Eye (tissue), 1 donor: ENCODE measurements around the gene KIAA1614.

Experiments
- DNase-seq: peaks from one replicate; pipeline ENCODE4 v3.0.0-alpha.2; 2015

Gene KIAA1614

GRCh38 chr1:180907313-180908055 is 5.2 kb upstream of the KIAA1614 start:
- no peak for DNase-seq

- DNase-seq: no peak
Observed at GRCh38 chr1:180908074-180908765, 4.5 kb upstream of the KIAA1614 start.

GRCh38 chr1:180909005-180909414 is 3.7 kb upstream of the KIAA1614 start:
- no peak for DNase-seq

- no peak for DNase-seq
Observed at GRCh38 chr1:180909462-180909976, 3.2 kb upstream of the KIAA1614 start.

- peak; percentile 80 for DNase-seq
Observed at GRCh38 chr1:180911640-180912191, 981 bp upstream of the KIAA1614 start.

- DNase-seq: peak; percentile 81
Observed at GRCh38 chr1:180912211-180912800, 391 bp upstream of the KIAA1614 start.

GRCh38 chr1:180915426-180915965 is 2.8 kb downstream of the KIAA1614 start:
- DNase-seq: no peak

- no peak for DNase-seq
Observed at GRCh38 chr1:180916012-180916770, 3.5 kb downstream of the KIAA1614 start.

- no peak for DNase-seq
Observed at GRCh38 chr1:180916771-180917170, 4.1 kb downstream of the KIAA1614 start.

GRCh38 chr1:180917306-180918065 is 4.8 kb downstream of the KIAA1614 start:
- DNase-seq: no peak

- DNase-seq: no peak
Observed at GRCh38 chr1:180918519-180918918, 5.8 kb downstream of the KIAA1614 start.

- DNase-seq: no peak
Observed at GRCh38 chr1:180919183-180919700, 6.5 kb downstream of the KIAA1614 start.

GRCh38 chr1:180920193-180920592 is 7.5 kb downstream of the KIAA1614 start:
- no peak for DNase-seq

GRCh38 chr1:180920702-180921101 is 8.0 kb downstream of the KIAA1614 start:
- DNase-seq: no peak

GRCh38 chr1:180921386-180921785 is 8.7 kb downstream of the KIAA1614 start:
- no peak for DNase-seq

- DNase-seq: no peak
Observed at GRCh38 chr1:180921891-180922630, 9.4 kb downstream of the KIAA1614 start.

- peak; percentile 59 for DNase-seq
Observed at GRCh38 chr1:180922631-180923015, 9.9 kb downstream of the KIAA1614 start.

GRCh38 chr1:180923021-180923841 is 10.5 kb downstream of the KIAA1614 start:
- DNase-seq: peak; percentile 90

GRCh38 chr1:180923887-180924286 is 11.2 kb downstream of the KIAA1614 start:
- no peak for DNase-seq

GRCh38 chr1:180924939-180925338 is 12.2 kb downstream of the KIAA1614 start:
- DNase-seq: no peak
